Brain microvascular endothelial cell (primary cell): ENCODE results near the gene PFDN1.
A peak's percentile ranks its signal among the peaks of the same experiment; 100 is the strongest.

ENCODE experiments used
- DNase-seq: peaks from one replicate; pipeline ENCODE4 v3.0.0-alpha.2; 2020
- H3K27ac ChIP-seq: fragments of 250-450 bp; sonication (Bioruptor Pico); 2 replicates; pipeline ENCODE4 v1.5.1; 2020; ENCODE audit warnings: mild to moderate bottlenecking, moderate library complexity
- H3K27me3 ChIP-seq: fragments of 250-450 bp; sonication (Bioruptor Pico); replicated peaks from 2 replicates; pipeline ENCODE4 v1.5.1; 2020; ENCODE audit warnings: mild to moderate bottlenecking
- H3K36me3 ChIP-seq: fragments of 250-450 bp; sonication (Bioruptor Pico); replicated peaks from 2 replicates; pipeline ENCODE4 v1.5.1; 2020; ENCODE audit warnings: mild to moderate bottlenecking
- H3K4me3 ChIP-seq: 2 replicates; pipeline ENCODE4 v1.5.1; 2011; ENCODE audit warnings: low read depth, mild to moderate bottlenecking, control low read depth, low read length, moderate library complexity
- in situ Hi-C: cut with HindIII; loops from 2 replicates; pipeline ENCODE4 v1.10.0; 2017; ENCODE audit warnings: low sequenced_read_pairs, low pct_ligation_motif_present
- TF ChIP-seq, protein P1 (sequence below): IDR thresholded peaks from 2 replicates; pipeline ENCODE4 v1.5.1; 2011; ENCODE audit warnings: low read depth, mild to moderate bottlenecking, moderate library complexity, low read length, control low read depth, inconsistent platforms; ENCODE audit errors: missing control alignments

Gene PFDN1, protein sequence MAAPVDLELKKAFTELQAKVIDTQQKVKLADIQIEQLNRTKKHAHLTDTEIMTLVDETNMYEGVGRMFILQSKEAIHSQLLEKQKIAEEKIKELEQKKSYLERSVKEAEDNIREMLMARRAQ

DNA sequence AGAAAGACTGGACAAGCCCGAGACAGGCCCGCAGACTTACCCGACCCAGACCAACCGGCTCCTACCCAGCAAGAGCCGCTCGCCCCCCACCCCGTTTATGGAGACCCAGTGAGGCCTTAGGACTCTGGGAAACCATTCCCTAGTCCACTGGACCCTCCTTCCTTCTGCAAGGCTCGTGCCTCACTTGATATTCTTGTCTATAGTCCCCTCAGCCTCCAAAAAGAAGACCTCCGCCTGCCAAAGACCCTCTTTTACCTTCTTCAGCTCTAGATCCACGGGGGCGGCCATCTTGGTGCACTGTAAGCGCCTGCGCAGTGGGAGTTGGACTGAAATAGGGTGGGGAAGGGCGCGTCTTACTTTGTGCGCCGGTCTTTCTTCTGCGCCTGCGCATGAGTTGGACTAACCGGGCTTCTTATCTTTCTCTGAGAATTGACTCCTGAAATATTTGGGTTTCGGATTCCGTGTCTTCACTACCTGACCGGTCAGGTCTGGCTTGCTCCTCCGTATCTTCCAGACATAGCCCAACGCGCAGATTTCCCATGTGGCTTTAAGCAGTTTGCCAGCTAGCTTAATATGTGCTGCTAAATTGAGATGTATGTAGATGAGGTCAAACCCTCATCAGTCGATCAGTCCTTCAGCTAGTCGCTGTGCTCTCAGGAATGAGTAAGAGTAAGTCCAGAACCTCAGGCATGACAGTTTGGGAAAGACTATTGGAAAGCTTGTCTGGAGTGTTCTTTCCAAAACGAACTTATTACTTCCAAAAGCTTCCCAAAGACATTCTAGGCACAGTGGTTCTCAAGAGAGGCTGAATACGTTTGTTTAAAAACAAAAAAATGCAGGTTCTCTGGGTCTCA, at the start of gene PFDN1:
Gene PFDN1, minus strand, starts transcription at position 316 of the 854 bp plus-strand sequence. Its CDS starts 28 bp downstream, at position 288.
- H3K27ac ChIP-seq = peak within 1 kb of the TSS; percentile 94
- peak; percentile 97 for DNase-seq
- no peaks in the 10 kb centered on the region for H3K27me3 ChIP-seq
- H3K4me3 ChIP-seq = peak within 1 kb of the TSS; percentile 94
- in situ Hi-C loops = no loop called here
- TF ChIP-seq, protein P1, sequence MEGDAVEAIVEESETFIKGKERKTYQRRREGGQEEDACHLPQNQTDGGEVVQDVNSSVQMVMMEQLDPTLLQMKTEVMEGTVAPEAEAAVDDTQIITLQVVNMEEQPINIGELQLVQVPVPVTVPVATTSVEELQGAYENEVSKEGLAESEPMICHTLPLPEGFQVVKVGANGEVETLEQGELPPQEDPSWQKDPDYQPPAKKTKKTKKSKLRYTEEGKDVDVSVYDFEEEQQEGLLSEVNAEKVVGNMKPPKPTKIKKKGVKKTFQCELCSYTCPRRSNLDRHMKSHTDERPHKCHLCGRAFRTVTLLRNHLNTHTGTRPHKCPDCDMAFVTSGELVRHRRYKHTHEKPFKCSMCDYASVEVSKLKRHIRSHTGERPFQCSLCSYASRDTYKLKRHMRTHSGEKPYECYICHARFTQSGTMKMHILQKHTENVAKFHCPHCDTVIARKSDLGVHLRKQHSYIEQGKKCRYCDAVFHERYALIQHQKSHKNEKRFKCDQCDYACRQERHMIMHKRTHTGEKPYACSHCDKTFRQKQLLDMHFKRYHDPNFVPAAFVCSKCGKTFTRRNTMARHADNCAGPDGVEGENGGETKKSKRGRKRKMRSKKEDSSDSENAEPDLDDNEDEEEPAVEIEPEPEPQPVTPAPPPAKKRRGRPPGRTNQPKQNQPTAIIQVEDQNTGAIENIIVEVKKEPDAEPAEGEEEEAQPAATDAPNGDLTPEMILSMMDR = no peak
- peaks cover 13% of the 10 kb centered on the region for H3K36me3 ChIP-seq

DNA sequence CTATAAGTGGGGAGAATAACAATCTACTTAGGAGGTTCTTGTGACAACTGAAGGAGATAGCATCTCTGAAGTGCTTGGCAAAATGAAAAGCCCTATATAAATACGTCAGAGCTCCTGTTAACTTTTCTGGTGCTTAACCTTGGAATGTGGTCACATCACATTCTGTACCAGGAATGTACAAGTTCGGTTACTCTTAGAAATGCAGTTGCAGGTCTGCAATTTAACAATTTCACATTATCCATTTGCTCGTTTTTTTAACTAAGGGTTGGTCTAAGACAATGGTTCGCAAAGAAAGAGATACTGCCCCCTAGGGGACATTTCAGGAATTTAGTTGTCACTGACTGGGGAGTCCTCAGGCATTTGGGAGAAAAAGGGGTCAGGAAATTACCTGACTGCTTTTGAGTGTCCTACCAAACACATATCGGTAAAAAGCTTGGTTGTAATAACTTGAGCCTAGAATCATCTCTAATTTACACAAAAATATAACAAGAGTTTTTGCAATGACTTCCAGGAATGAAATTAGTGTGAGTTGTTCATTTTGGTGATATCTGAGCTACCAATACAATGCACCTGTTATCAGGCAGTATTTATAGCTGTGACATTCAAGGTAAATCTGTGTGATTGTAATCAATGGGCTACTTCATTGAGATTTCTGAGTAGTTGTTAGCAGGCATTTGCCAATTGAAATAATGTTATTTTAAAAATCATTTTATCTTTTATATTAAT, 48.9 kb upstream of the PFDN1 start:
- DNase-seq = peak; percentile 79
- H3K4me3 ChIP-seq = no peak overlapping the region
- no peaks in the 10 kb centered on the region for H3K36me3 ChIP-seq
- no peak overlapping the region for H3K27ac ChIP-seq
- TF ChIP-seq, protein P1 = peak; percentile 80
- in situ Hi-C loops = no loop called here
- H3K27me3 ChIP-seq = no peaks in the 10 kb centered on the region

DNA sequence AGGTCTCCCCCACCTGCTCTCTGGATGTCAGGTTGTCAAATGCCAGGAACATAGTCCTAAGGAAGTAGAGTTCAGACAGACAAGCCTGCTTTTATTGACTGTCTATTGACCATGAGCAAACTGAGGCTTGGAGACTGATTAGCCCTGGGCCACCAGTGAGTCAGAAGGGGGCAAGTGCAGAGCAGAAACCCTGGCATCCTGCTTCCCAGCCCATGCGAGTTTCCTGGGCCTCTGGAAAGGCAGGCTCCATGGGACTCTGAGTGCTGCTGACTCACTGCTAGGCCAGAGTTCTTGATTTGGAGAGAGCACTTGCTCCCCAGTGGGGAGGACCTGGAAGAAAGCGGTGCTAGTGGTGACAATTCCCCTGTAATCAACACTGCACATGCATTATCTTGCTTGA, 46.3 kb upstream of the PFDN1 start:
- no peak overlapping the region for H3K4me3 ChIP-seq
- H3K27me3 ChIP-seq = no peaks in the 10 kb centered on the region
- peaks cover 3% of the 10 kb centered on the region for H3K36me3 ChIP-seq
- DNase-seq = no peak
- H3K27ac ChIP-seq = no peak overlapping the region
- TF ChIP-seq, protein P1 = no peak
- in situ Hi-C loops = no loop called here

DNA sequence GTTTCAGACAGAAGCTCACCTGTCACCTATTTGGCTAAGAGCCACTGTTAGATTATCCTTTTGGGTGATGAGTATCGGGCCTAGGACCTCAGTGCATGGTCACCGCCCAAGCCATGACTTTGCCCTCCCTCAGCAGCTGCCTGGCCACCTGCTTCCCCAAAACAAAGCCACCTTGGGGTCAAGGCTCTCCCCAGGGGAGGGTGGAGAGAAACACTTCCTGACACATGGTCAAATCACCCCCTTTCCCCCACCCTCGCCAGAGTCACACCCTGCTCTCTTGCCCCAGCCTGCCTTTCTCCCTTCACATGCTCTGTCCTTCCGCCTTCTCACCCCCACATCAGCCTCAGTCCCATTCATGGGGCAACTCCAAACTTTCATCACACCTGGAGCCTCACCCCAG, 45.2 kb upstream of the PFDN1 start:
- peaks cover 12% of the 10 kb centered on the region for H3K36me3 ChIP-seq
- H3K27me3 ChIP-seq = no peaks in the 10 kb centered on the region
- no peak overlapping the region for H3K27ac ChIP-seq
- no peak for DNase-seq
- in situ Hi-C loops = no loop called here
- TF ChIP-seq, protein P1 = no peak
- no peak overlapping the region for H3K4me3 ChIP-seq

DNA sequence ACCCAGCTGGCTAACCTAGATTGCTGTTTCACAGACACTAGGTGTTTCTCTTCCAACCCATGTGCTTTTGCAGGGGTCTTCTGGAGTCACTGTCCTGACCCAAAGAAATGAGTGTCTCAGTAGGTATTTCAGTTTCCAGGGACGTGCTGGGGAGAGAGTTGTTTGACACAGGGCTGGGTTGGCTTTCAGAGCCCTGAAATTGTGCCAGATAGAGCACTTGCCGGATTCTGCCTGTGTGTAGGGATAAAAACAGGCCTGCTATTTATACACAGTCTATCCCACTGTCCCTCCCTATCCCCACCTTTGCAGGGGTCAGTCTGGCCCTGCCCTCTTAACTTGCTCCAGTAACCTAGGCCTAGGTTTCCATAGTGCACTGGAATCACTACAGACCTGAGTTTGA, 44.5 kb upstream of the PFDN1 start:
- TF ChIP-seq, protein P1 = no peak
- Histone ChIP-seq H3K36me3 (peaks cover 17% of the 10 kb centered on the region), H3K27ac (no peak overlapping the region), H3K4me3 (no peak overlapping the region), H3K27me3 (no peaks in the 10 kb centered on the region)
- in situ Hi-C loops = no loop called here
- DNase-seq = no peak
